Mesendoderm (in vitro differentiated cells): ENCODE results near the gene PDZD8.

Experiments
- DNase-seq: peaks from one replicate; pipeline ENCODE4 v3.0.0; 2013
- H2AK5ac ChIP-seq: 2 replicates; pipeline ENCODE4 v1.6.1; 2013; ENCODE audit warnings: low read length, inconsistent platforms
- H2BK120ac ChIP-seq: 2 replicates; pipeline ENCODE4 v1.6.1; 2013; ENCODE audit warnings: low read depth, mild to moderate bottlenecking, low read length, moderate library complexity, mixed read lengths
- H2BK15ac ChIP-seq: replicated peaks from 2 replicates; pipeline ENCODE4 v1.6.1; 2013; ENCODE audit warnings: low read depth, mild to moderate bottlenecking, moderate library complexity
- H2BK5ac ChIP-seq: 2 replicates; pipeline ENCODE4 v1.6.1; 2013; ENCODE audit warnings: low read length, inconsistent platforms
- H3K18ac ChIP-seq: 2 replicates; pipeline ENCODE4 v1.6.1; 2013; ENCODE audit warnings: mild to moderate bottlenecking, low read length, mixed read lengths
- H3K23ac ChIP-seq: one replicate; pipeline ENCODE4 v1.6.1; 2013; ENCODE audit warnings: low read length
- H3K27ac ChIP-seq: 2 replicates; pipeline ENCODE4 v1.5.1; 2013; ENCODE audit warnings: low read depth, mild to moderate bottlenecking, inconsistent platforms, low read length, moderate library complexity
- H3K27me3 ChIP-seq: 2 replicates; pipeline ENCODE4 v1.6.1; 2013; ENCODE audit warnings: low read length, control low read depth, mild to moderate bottlenecking, inconsistent platforms; ENCODE audit not compliant: insufficient read depth, poor library complexity
- H3K36me3 ChIP-seq: 2 replicates; pipeline ENCODE4 v1.6.1; 2013; ENCODE audit warnings: low read length, inconsistent platforms; ENCODE audit not compliant: control insufficient read depth, insufficient read depth
- H3K4ac ChIP-seq: one replicate; pipeline ENCODE4 v1.6.1; 2013; ENCODE audit warnings: low read depth, mild to moderate bottlenecking, low read length, moderate library complexity
- H3K4me1 ChIP-seq: 2 replicates; pipeline ENCODE4 v1.6.1; 2013; ENCODE audit warnings: low read depth, low read length, inconsistent platforms; ENCODE audit not compliant: control insufficient read depth
- H3K4me2 ChIP-seq: 2 replicates; pipeline ENCODE4 v1.6.1; 2013; ENCODE audit warnings: low read length
- H3K4me3 ChIP-seq: 2 replicates; pipeline ENCODE4 v1.5.1; 2013; ENCODE audit warnings: mild to moderate bottlenecking, low read length
- H3K56ac ChIP-seq: one replicate; pipeline ENCODE4 v1.6.1; 2013; ENCODE audit warnings: low read length
- H3K79me1 ChIP-seq: 2 replicates; pipeline ENCODE4 v1.6.1; 2013; ENCODE audit warnings: low read length, inconsistent platforms
- H3K79me2 ChIP-seq: 2 replicates; pipeline ENCODE4 v1.6.1; 2013; ENCODE audit warnings: mild to moderate bottlenecking, low read length; ENCODE audit not compliant: control insufficient read depth, insufficient read depth
- H3K9ac ChIP-seq: 2 replicates; pipeline ENCODE4 v1.6.1; 2013; ENCODE audit warnings: low read length, inconsistent platforms
- H4K5ac ChIP-seq: one replicate; pipeline ENCODE4 v1.6.1; 2013; ENCODE audit warnings: low read length
- H4K8ac ChIP-seq: one replicate; pipeline ENCODE4 v1.6.1; 2013; ENCODE audit warnings: low read depth, mild to moderate bottlenecking, control low read depth, low read length, moderate library complexity
- WGBS: extraction: QIAGEN DNeasy Blood & Tissue Kit; methylation state at CpG from one replicate; pipeline ENCODE4 v1.1.7; 2013; ENCODE audit warnings: low lambda C conversion rate, missing lambda C conversion rate; ENCODE audit not compliant: insufficient coverage; ENCODE audit errors: extremely low coverage; 5-methylcytosine and 5-hydroxymethylcytosine counted together

Gene PDZD8

GRCh38 chr10:117360994-117361667 lies 14.1 kb downstream of the PDZD8 start:
- Histone ChIP-seq H2BK15ac (no peak overlapping the region), H3K4ac (no peak overlapping the region), H4K8ac (no peak overlapping the region), H3K56ac (no peak overlapping the region), H3K18ac (no peak overlapping the region), H4K5ac (no peak overlapping the region), H2BK120ac (no peak overlapping the region), H3K9ac (no peak overlapping the region), H3K27me3 (no peaks in the 10 kb centered on the region), H3K27ac (no peak overlapping the region), H2BK5ac (no peak overlapping the region), H3K23ac (no peak overlapping the region), H3K79me2 (peaks cover 16% of the 10 kb centered on the region), H3K4me3 (no peak overlapping the region), H3K79me1 (peaks cover 3% of the 10 kb centered on the region), H2AK5ac (no peak overlapping the region), H3K36me3 (no peaks in the 10 kb centered on the region), H3K4me1 (no peaks in the 10 kb centered on the region), H3K4me2 (no peak overlapping the region)
- WGBS, result no CpG with 5 or more reads among the region's 3 CpGs
- no peak for DNase-seq

- Histone ChIP-seq H3K4me1 (no peaks in the 10 kb centered on the region), H3K9ac (no peak overlapping the region), H3K36me3 (no peaks in the 10 kb centered on the region), H3K4me3 (no peak overlapping the region), H3K18ac (no peak overlapping the region), H2BK5ac (no peak overlapping the region), H4K5ac (no peak overlapping the region), H2BK15ac (no peak overlapping the region), H3K4me2 (no peak overlapping the region), H3K79me2 (peaks cover 14% of the 10 kb centered on the region), H4K8ac (no peak overlapping the region), H3K79me1 (peaks cover 4% of the 10 kb centered on the region), H3K27ac (no peak overlapping the region), H2BK120ac (no peak overlapping the region), H3K23ac (no peak overlapping the region), H2AK5ac (no peak overlapping the region), H3K4ac (no peak overlapping the region), H3K56ac (no peak overlapping the region), H3K27me3 (no peaks in the 10 kb centered on the region)
- WGBS, result no CpG with 5 or more reads among the region's 1 CpG
- no peak for DNase-seq
Measured at GRCh38 chr10:117360016-117360415, 15.2 kb downstream of the PDZD8 start.

GRCh38 chr10:117355072-117355471 lies 20.2 kb downstream of the PDZD8 start:
- no peak overlapping the region for H3K4me2 ChIP-seq
- H3K4me3 ChIP-seq, result no peak overlapping the region
- H3K36me3 ChIP-seq, result no peaks in the 10 kb centered on the region
- no peak overlapping the region for H3K4ac ChIP-seq
- no peak overlapping the region for H2BK15ac ChIP-seq
- H3K9ac ChIP-seq, result no peak overlapping the region
- DNase-seq, result no peak
- no CpG with 5 or more reads among the region's 3 CpGs for WGBS
- H3K18ac ChIP-seq, result no peak overlapping the region
- H4K8ac ChIP-seq, result no peak overlapping the region
- peaks cover 7% of the 10 kb centered on the region for H3K79me2 ChIP-seq
- H3K56ac ChIP-seq, result no peak overlapping the region
- H2BK120ac ChIP-seq, result no peak overlapping the region
- no peak overlapping the region for H2AK5ac ChIP-seq
- H3K79me1 ChIP-seq, result peaks cover 6% of the 10 kb centered on the region
- H3K4me1 ChIP-seq, result no peaks in the 10 kb centered on the region
- no peaks in the 10 kb centered on the region for H3K27me3 ChIP-seq
- H2BK5ac ChIP-seq, result no peak overlapping the region
- H3K23ac ChIP-seq, result no peak overlapping the region
- H4K5ac ChIP-seq, result no peak overlapping the region
- H3K27ac ChIP-seq, result no peak overlapping the region

- Histone ChIP-seq H3K23ac (no peak overlapping the region), H3K4me1 (no peaks in the 10 kb centered on the region)
- WGBS, result no CpG with 5 or more reads among the region's 2 CpGs
Measured at GRCh38 chr10:117353684-117354083, 21.6 kb downstream of the PDZD8 start.

GRCh38 chr10:117352724-117353123 lies 22.5 kb downstream of the PDZD8 start:
- no peak overlapping the region for H2BK15ac ChIP-seq
- H2BK5ac ChIP-seq, result no peak overlapping the region
- H3K9ac ChIP-seq, result no peak overlapping the region
- no peak overlapping the region for H2BK120ac ChIP-seq
- no peak for DNase-seq
- H4K8ac ChIP-seq, result no peak overlapping the region
- no peaks in the 10 kb centered on the region for H3K36me3 ChIP-seq
- H3K4me2 ChIP-seq, result no peak overlapping the region
- H3K79me1 ChIP-seq, result peaks cover 10% of the 10 kb centered on the region
- H3K56ac ChIP-seq, result no peak overlapping the region
- H3K4ac ChIP-seq, result no peak overlapping the region
- no peaks in the 10 kb centered on the region for H3K4me1 ChIP-seq
- no peaks in the 10 kb centered on the region for H3K27me3 ChIP-seq
- H3K27ac ChIP-seq, result no peak overlapping the region
- H3K18ac ChIP-seq, result no peak overlapping the region
- no peak overlapping the region for H2AK5ac ChIP-seq
- H3K79me2 ChIP-seq, result peaks cover 14% of the 10 kb centered on the region
- no peak overlapping the region for H3K23ac ChIP-seq
- no peak overlapping the region for H4K5ac ChIP-seq
- H3K4me3 ChIP-seq, result no peak overlapping the region
- WGBS, result no CpG with 5 or more reads among the region's 2 CpGs

More at GRCh38 chr10:117353684-117354083, 21.6 kb downstream of the PDZD8 start:
- H4K5ac ChIP-seq, result no peak overlapping the region
- H3K36me3 ChIP-seq, result no peaks in the 10 kb centered on the region
- no peak overlapping the region for H3K56ac ChIP-seq
- no peak for DNase-seq
- no peaks in the 10 kb centered on the region for H3K27me3 ChIP-seq
- H3K18ac ChIP-seq, result no peak overlapping the region
- no peak overlapping the region for H2BK5ac ChIP-seq
- no peak overlapping the region for H3K4me2 ChIP-seq
- no peak overlapping the region for H2BK120ac ChIP-seq
- H2AK5ac ChIP-seq, result no peak overlapping the region
- H4K8ac ChIP-seq, result no peak overlapping the region
- H3K79me2 ChIP-seq, result peaks cover 11% of the 10 kb centered on the region
- H3K9ac ChIP-seq, result no peak overlapping the region
- no peak overlapping the region for H2BK15ac ChIP-seq
- H3K27ac ChIP-seq, result no peak overlapping the region
- no peak overlapping the region for H3K4ac ChIP-seq
- H3K4me3 ChIP-seq, result no peak overlapping the region
- peaks cover 10% of the 10 kb centered on the region for H3K79me1 ChIP-seq

- no peak for DNase-seq
- no peak overlapping the region for H4K8ac ChIP-seq
- H3K27ac ChIP-seq, result no peak overlapping the region
- H3K27me3 ChIP-seq, result no peaks in the 10 kb centered on the region
- H3K79me2 ChIP-seq, result peaks cover 14% of the 10 kb centered on the region
- no peaks in the 10 kb centered on the region for H3K36me3 ChIP-seq
- H2AK5ac ChIP-seq, result no peak overlapping the region
- no peaks in the 10 kb centered on the region for H3K4me1 ChIP-seq
- H3K79me1 ChIP-seq, result peaks cover 10% of the 10 kb centered on the region
- no peak overlapping the region for H2BK15ac ChIP-seq
- no peak overlapping the region for H3K18ac ChIP-seq
- no peak overlapping the region for H3K23ac ChIP-seq
- H3K4me3 ChIP-seq, result no peak overlapping the region
- WGBS, result no CpG with 5 or more reads among the region's 2 CpGs
- no peak overlapping the region for H3K4me2 ChIP-seq
- H2BK5ac ChIP-seq, result no peak overlapping the region
- no peak overlapping the region for H3K56ac ChIP-seq
- no peak overlapping the region for H4K5ac ChIP-seq
- no peak overlapping the region for H3K4ac ChIP-seq
- H2BK120ac ChIP-seq, result no peak overlapping the region
- H3K9ac ChIP-seq, result no peak overlapping the region
Measured at GRCh38 chr10:117351996-117352395, 23.2 kb downstream of the PDZD8 start.
